Testis (tissue), 3 donors: Measurements from ENCODE around the gene KMT2A. TPM values are rescaled to one million over a fixed set of nuclear protein-coding genes. Genes with fewer than 3 reads are reported as not detected.
A peak's percentile ranks its signal among the peaks of the same experiment; 100 is the strongest.

Experiments used
- DNase-seq: peaks from one replicate; pipeline ENCODE4 v3.0.0-alpha.2; 2019
- H3K27ac ChIP-seq, 2 donors: fragments of 200-600 bp; sonication (generic); one replicate each; pipeline ENCODE4 v1.5.1; 2019
- H3K27me3 ChIP-seq: fragments of 200-600 bp; sonication (generic); one replicate; pipeline ENCODE4 v1.5.1; 2019
- H3K36me3 ChIP-seq: fragments of 200-600 bp; sonication (generic); one replicate; pipeline ENCODE4 v1.5.1; 2017; ENCODE audit warnings: low read depth; ENCODE audit errors: missing control alignments
- H3K4me1 ChIP-seq: fragments of 200-600 bp; sonication (generic); one replicate; pipeline ENCODE4 v1.5.1; 2019
- H3K4me3 ChIP-seq, 2 donors: fragments of 200-600 bp; sonication (generic); one replicate each; pipeline ENCODE4 v1.5.1; 2017 to 2019
- H3K9me3 ChIP-seq: fragments of 200-600 bp; sonication (generic); one replicate; pipeline ENCODE4 v1.5.1; 2017
- POLR2A ChIP-seq: fragments of 450-650 bp; IDR thresholded peaks from one replicate; pipeline ENCODE4 v1.6.1; 2017; ENCODE audit warnings: antibody characterized with exemption, mild to moderate bottlenecking, moderate library complexity
- WGBS, 2 donors: methylation state at CpG; one replicate each; pipeline ENCODE4 v1.1.5; 2018; 5-methylcytosine and 5-hydroxymethylcytosine counted together
- intact Hi-C: fragments of 100-400 bp; cut with DNase I; formaldehyde crosslinking; loops from one replicate; pipeline ENCODE4 v1.15.1; 2023; ENCODE audit warnings: low total_unique reads
- polyA plus RNA-seq: library from polyadenylated mRNA; stranded (reverse); fragments of 350-450 nt; fragmentation: Illumina TruSeq; extraction: RNeasy Lipid Tissue Mini Kit (QIAGEN cat#74804); gene quantifications from one replicate; pipeline ENCODE4 v1.2.3, GENCODE V29; 2014; ENCODE audit warnings: low read depth, low replicate concordance; ENCODE audit not compliant: insufficient read depth
- total RNA-seq, 2 donors: library from RNA; depleted of rRNA; stranded (reverse); fragments of >200 nt; gene quantifications; one replicate each; pipeline ENCODE4 v1.2.3, GENCODE V29; 2016
- TF ChIP-seq, protein P1 (sequence below), 3 experiments: fragments of 450-650 bp in 2 of 3; fragments of 200-600 bp in 1 of 3; sonication (generic) in 1 of 3; IDR thresholded peaks; one replicate each; pipeline ENCODE4 v1.5.1; 2016 to 2019; ENCODE audit warnings: antibody characterized with exemption in 3 of 3, mild to moderate bottlenecking in 2 of 3, moderate library complexity in 1 of 3

Gene KMT2A
- total and polyA plus RNA-seq, 3 donors from 2014 or later: 22.7 to 107 (median 106) TPM

DNA sequence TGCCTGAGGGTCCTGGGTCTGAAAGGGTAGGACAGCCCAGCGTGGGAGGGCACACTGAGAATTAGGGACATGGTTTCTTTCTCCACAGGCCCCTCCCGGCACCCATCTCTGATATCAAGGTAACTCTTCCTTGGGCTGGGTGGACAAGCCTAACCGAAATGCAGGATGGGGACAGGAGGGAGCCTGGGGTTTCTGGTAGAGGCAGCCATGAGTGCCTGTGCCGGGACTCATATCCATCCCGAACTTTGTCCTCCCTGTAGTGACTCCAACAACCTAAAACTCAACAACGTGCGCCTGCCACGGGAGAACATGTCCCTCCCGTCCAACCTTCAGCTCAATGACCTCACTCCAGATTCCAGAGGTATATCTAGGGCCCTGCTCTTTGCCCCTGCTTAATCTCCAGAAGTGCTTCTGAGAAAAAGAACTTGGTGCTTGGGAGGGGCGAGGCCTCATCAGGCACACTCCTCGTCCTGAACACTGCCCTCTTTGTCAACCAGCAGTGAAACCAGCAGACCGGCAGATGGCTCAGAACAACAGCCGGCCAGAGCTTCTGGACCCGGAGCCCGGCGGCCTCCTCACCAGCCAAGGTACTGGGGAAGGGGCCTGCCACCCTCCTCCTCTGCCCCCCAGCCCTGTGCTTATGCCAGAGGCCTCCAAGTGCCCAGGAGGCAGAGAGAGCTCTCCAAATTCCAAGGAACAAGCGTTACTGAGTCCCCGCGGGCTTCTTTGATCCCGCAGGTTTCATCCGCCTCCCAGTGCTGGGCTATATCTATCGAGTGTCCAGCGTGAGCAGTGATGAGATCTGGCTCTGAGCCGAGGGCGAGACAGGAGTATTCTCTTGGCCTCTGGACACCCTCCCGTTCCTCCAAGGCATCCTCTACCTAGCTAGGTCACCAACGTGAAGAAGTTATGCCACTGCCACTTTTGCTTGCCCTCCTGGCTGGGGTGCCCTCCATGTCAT is 97.8 kb downstream of the KMT2A start:
- H3K9me3 ChIP-seq: no peaks in the 10 kb centered on the region
- peaks cover 15% of the 10 kb centered on the region for H3K4me1 ChIP-seq
- DNase-seq: peak; percentile 50
- H3K36me3 ChIP-seq: no peaks in the 10 kb centered on the region
- H3K27me3 ChIP-seq: no peaks in the 10 kb centered on the region
- no peak for TF ChIP-seq POLR2A
- TF ChIP-seq, protein P1, sequence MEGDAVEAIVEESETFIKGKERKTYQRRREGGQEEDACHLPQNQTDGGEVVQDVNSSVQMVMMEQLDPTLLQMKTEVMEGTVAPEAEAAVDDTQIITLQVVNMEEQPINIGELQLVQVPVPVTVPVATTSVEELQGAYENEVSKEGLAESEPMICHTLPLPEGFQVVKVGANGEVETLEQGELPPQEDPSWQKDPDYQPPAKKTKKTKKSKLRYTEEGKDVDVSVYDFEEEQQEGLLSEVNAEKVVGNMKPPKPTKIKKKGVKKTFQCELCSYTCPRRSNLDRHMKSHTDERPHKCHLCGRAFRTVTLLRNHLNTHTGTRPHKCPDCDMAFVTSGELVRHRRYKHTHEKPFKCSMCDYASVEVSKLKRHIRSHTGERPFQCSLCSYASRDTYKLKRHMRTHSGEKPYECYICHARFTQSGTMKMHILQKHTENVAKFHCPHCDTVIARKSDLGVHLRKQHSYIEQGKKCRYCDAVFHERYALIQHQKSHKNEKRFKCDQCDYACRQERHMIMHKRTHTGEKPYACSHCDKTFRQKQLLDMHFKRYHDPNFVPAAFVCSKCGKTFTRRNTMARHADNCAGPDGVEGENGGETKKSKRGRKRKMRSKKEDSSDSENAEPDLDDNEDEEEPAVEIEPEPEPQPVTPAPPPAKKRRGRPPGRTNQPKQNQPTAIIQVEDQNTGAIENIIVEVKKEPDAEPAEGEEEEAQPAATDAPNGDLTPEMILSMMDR (IDR thresholded peaks at IDR 0.05): no peak
- intact Hi-C loops: no loop called here
- H3K4me3 ChIP-seq: no peak overlapping the region
- 74 to 79% methylated on average over 15 to 25 of the region's 27 CpGs for WGBS, 2 donors
- no peak overlapping the region for H3K27ac ChIP-seq

DNA sequence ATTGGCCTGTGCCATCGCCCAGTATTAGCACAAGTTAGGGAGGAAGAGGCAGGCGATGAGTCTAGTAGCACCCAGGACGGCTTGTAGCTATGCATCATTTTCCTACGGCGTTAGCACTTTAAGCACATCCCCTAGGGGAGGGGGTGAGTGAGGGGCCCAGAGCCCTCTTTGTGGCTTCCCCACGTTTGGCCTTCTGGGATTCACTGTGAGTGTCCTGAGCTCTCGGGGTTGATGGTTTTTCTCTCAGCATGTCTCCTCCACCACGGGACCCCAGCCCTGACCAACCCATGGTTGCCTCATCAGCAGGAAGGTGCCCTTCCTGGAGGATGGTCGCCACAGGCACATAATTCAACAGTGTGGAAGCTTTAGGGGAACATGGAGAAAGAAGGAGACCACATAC is 99.0 kb downstream of the KMT2A start:
- no peak overlapping the region for H3K27ac ChIP-seq
- TF ChIP-seq, protein P1 (IDR thresholded peaks at IDR 0.05): no peak
- no peak for TF ChIP-seq POLR2A
- H3K9me3 ChIP-seq: no peaks in the 10 kb centered on the region
- H3K4me3 ChIP-seq: no peak overlapping the region
- DNase-seq: no peak
- intact Hi-C loops: no loop called here
- 78 to 85% methylated on average over 7 to 9 of the region's 9 CpGs for WGBS, 2 donors
- peaks cover 6% of the 10 kb centered on the region for H3K4me1 ChIP-seq
- H3K27me3 ChIP-seq: no peaks in the 10 kb centered on the region
- no peaks in the 10 kb centered on the region for H3K36me3 ChIP-seq

DNA sequence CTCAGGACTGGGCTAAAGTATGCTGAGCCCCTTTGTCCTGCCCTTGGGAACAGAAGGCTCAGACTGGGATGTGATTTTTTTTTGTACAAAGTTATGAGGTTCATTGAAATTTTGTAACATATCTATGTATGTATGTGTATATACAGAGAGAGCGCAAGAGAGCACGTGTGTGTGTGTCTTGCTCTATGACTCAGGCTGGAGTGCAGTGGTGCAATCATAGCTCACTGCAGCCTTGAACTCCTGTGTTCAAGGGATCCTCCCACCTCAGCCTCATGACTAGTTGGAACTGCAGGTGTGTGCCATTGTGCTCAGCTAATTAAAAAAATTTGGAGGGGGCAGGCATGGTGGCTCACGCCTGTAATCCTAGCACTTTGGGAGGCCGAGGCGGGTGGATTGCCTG is 100.4 kb downstream of the KMT2A start:
- peaks cover 3% of the 10 kb centered on the region for H3K4me1 ChIP-seq
- no peak overlapping the region for H3K4me3 ChIP-seq
- no peaks in the 10 kb centered on the region for H3K9me3 ChIP-seq
- no peak overlapping the region for H3K27ac ChIP-seq
- 91 to 96% methylated on average over 5 of the region's 5 CpGs for WGBS, 2 donors
- intact Hi-C loops: no loop called here
- H3K27me3 ChIP-seq: no peaks in the 10 kb centered on the region
- TF ChIP-seq, protein P1 (IDR thresholded peaks at IDR 0.05): no peak
- TF ChIP-seq POLR2A: no peak
- H3K36me3 ChIP-seq: no peaks in the 10 kb centered on the region
- no peak for DNase-seq

DNA sequence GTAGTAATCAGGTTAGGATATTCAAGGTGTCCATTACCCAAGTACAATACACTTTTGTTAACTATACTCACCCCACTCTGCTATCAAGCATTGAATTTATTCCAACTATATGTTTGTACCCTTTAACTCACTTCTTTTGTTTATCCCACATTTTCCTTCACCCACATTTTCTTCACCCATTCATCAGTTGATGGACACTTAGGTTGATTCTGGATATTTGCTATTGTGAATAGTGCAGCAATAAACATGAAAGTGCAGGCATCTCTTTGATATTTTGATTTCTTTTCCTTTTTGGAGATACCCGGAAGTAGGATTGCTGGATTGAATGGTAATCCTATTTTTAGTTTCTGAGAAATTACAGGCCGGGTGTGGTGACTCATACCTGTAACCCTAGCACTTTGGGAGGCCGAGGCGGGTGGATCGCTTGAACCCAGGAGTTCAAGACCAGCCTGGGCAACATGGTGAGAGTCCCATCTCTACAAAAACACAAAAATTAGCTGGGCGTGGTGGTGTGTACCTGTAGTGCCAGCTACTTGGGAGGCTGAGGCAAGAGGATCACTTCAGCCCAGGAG is 101.2 kb downstream of the KMT2A start:
- intact Hi-C loops: no loop called here
- DNase-seq: no peak
- WGBS, 2 donors: 91 to 95% methylated on average over 6 of the region's 6 CpGs
- TF ChIP-seq, protein P1 (IDR thresholded peaks at IDR 0.05): no peak
- TF ChIP-seq POLR2A: no peak
- H3K36me3 ChIP-seq: no peaks in the 10 kb centered on the region
- H3K4me3 ChIP-seq: no peak overlapping the region
- H3K27ac ChIP-seq: no peak overlapping the region
- no peaks in the 10 kb centered on the region for H3K4me1 ChIP-seq
- no peaks in the 10 kb centered on the region for H3K9me3 ChIP-seq
- no peaks in the 10 kb centered on the region for H3K27me3 ChIP-seq
